ENCODE data around the gene GPR18. TPM values are rescaled to one million over a fixed set of nuclear protein-coding genes. Genes with fewer than 3 reads are reported as not detected.
"Not testable (repeated sequence)": the region's sequence is repeated elsewhere in the genome, so short reads cannot be mapped to it uniquely, and the experiment has no call there.

GPR18 gene
- total and polyA plus RNA-seq, 8 donors = 0.68 to 0.76 TPM; not detected in 6

- H3K36me3 ChIP-seq = peaks cover 0 to 11% (median 6%) of the 10 kb centered on the region in 4 donors
- DNase-seq = no peak
- H3K27me3 ChIP-seq = no peaks in the 10 kb centered on the region
- TF ChIP-seq EP300 (IDR thresholded peaks at IDR 0.05) (no peak), CTCF (IDR thresholded peaks at IDR 0.05) (no peak), POLR2A (IDR thresholded peaks at IDR 0.05) (no peak), POLR2AphosphoS5 (IDR thresholded peaks at IDR 0.05) (no peak)
- H3K9me3 ChIP-seq = no peaks in the 10 kb centered on the region
- 90 to 95% (median 92%) methylated on average over 5 of the region's 5 CpGs for WGBS, 5 donors
- no peak overlapping the region for H3K4me3 ChIP-seq
- H3K27ac ChIP-seq = no peak overlapping the region
- intact Hi-C loops (cut with DNase I; ENCODE audit: low total_unique reads) = no loop called here
- H3K4me1 ChIP-seq = peaks cover 0 to 55% (median 12%) of the 10 kb centered on the region in 4 donors
These were observed 46.7 kb downstream of the GPR18 start for GRCh38 chr13:99211421-99212035.

DNA sequence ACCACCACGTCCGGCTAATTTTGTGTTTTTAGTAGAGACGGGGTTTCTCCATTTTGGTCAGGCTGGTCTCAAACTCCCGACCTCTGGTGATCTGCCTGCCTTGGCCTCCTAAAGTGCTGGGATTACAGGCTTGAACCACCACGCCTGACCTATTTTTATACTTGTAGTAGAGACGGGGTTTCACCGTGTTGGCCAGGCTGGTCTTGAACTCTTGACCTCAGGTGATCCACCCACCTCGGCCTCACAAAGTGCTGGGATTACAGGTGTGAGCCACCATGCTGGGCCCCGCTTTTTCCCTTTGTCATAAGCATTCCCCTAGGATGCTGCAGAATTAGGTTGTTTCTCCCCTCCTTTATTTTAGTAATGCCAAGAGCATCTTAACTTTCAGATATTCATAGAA lies 47.6 kb downstream of the GPR18 start:
- H3K27ac ChIP-seq; H3K9me3 ChIP-seq; intact Hi-C loops (cut with DNase I; ENCODE audit: low total_unique reads); H3K27me3 ChIP-seq; DNase-seq; H3K4me3 ChIP-seq: not testable (repeated sequence)
- 85 to 93% (median 92%) methylated on average over 9 of the region's 9 CpGs for WGBS, 5 donors
- peaks cover 0 to 60% (median 12%) of the 10 kb centered on the region in 4 donors for H3K4me1 ChIP-seq
- peaks cover 0 to 17% (median 12%) of the 10 kb centered on the region in 4 donors for H3K36me3 ChIP-seq

- no peaks in the 10 kb centered on the region for H3K9me3 ChIP-seq
- WGBS, 5 donors = 78 to 89% (median 84%) methylated on average over 7 to 8 of the region's 8 CpGs
- H3K27me3 ChIP-seq = no peaks in the 10 kb centered on the region
- intact Hi-C loops (cut with DNase I; ENCODE audit: low total_unique reads) = no loop called here
- no peak overlapping the region for H3K27ac ChIP-seq
- H3K36me3 ChIP-seq = peaks cover 0 to 15% (median 11%) of the 10 kb centered on the region in 4 donors
- TF ChIP-seq POLR2AphosphoS5 (IDR thresholded peaks at IDR 0.05) = no peak
- TF ChIP-seq POLR2A (IDR thresholded peaks at IDR 0.05) = no peak
- TF ChIP-seq CTCF (IDR thresholded peaks at IDR 0.05) = no peak
- no peak for TF ChIP-seq EP300 (IDR thresholded peaks at IDR 0.05)
- H3K4me1 ChIP-seq = peaks cover 0 to 59% (median 20%) of the 10 kb centered on the region in 4 donors
- no peak overlapping the region for H3K4me3 ChIP-seq
- no peak for DNase-seq
These were observed 49.2 kb downstream of the GPR18 start for GRCh38 chr13:99208845-99209527.

DNA sequence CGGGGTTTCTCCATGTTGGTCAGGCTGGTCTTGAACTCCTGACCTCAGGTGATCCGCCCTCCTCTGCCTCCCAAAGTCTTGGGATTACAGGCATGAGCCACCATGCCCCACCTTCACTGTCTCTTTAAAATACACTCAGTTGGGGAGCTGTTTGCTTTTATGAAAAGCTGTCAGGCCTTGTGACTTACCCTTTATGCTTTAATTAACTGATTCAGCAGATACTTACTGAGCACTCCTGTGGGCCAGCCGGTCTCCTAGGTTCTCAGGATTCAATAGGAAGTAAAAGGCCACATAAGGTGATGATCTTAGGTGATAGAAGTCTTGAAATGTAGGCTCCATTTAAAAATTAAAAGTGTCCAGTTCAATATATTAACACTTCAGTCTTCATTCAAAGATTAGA lies 50.0 kb downstream of the GPR18 start:
- intact Hi-C loops (cut with DNase I; ENCODE audit: low total_unique reads) = no loop called here
- 83 to 96% (median 86%) methylated on average over 3 of the region's 3 CpGs for WGBS, 5 donors
- no peaks in the 10 kb centered on the region for H3K27me3 ChIP-seq
- TF ChIP-seq EP300 (IDR thresholded peaks at IDR 0.05) (no peak), CTCF (IDR thresholded peaks at IDR 0.05) (no peak), POLR2A (IDR thresholded peaks at IDR 0.05) (no peak), POLR2AphosphoS5 (IDR thresholded peaks at IDR 0.05) (no peak)
- H3K36me3 ChIP-seq = peaks cover 0 to 15% (median 11%) of the 10 kb centered on the region in 4 donors
- no peak overlapping the region for H3K4me3 ChIP-seq
- H3K4me1 ChIP-seq = peaks cover 2 to 62% (median 25%) of the 10 kb centered on the region in 4 donors
- no peak overlapping the region for H3K27ac ChIP-seq
- no peaks in the 10 kb centered on the region for H3K9me3 ChIP-seq
- DNase-seq = no peak

DNA sequence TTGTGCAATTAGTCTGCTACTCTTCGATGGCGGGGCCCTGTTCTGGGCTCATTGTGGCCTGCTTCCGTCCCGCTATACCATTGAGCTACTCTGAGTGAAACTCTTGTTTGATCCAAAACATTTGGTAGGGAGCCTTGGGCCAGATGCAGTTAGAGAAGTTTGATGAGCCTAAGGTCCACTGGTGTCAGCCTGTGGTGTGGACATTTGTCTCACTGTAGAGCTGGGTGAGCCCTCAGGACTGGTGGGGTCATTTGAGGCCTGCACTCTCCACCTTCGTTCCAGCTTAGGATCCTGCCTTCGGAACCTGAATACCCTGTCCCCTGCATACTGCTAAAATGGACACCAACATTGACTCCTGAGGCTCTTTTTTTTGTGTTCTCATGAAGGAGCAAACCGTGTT lies 50.7 kb downstream of the GPR18 start:
- Histone ChIP-seq H3K36me3 (peaks cover 0 to 15% (median 11%) of the 10 kb centered on the region in 4 donors), H3K4me3 (no peak overlapping the region), H3K27ac (no peak overlapping the region), H3K9me3 (no peaks in the 10 kb centered on the region), H3K4me1 (peaks cover 3 to 69% (median 32%) of the 10 kb centered on the region in 4 donors), H3K27me3 (no peaks in the 10 kb centered on the region)
- intact Hi-C loops (cut with DNase I; ENCODE audit: low total_unique reads) = no loop called here
- no peak for DNase-seq
- TF ChIP-seq POLR2AphosphoS5 (IDR thresholded peaks at IDR 0.05) (no peak), EP300 (IDR thresholded peaks at IDR 0.05) (no peak), CTCF (IDR thresholded peaks at IDR 0.05) (no peak), POLR2A (IDR thresholded peaks at IDR 0.05) (no peak)
- WGBS, 5 donors = 94 to 95% (median 95%) methylated on average over 7 of the region's 7 CpGs

Data from stomach (tissue), 9 donors.